Cardiac muscle cell (in vitro differentiated cells and primary cell): ENCODE results near the gene LSMEM2. TPM values are rescaled to one million over a fixed set of nuclear protein-coding genes. Genes with fewer than 3 reads are reported as not detected.
A peak's percentile ranks its signal among the peaks of the same experiment; 100 is the strongest.

Experiments used
- DNase-seq, 2 donors: peaks; one replicate each; pipeline versions ENCODE4 v3.0.0 to v3.0.0-alpha.2; 2010 to 2017; ENCODE audit warnings: low read depth in 1 of 2, low spot score in 1 of 2
- H3K27ac ChIP-seq: fragments of 200-600 bp; sonication (generic); 2 replicates; pipeline ENCODE4 v1.5.1; 2016
- H3K27me3 ChIP-seq: fragments of 200-600 bp; sonication (generic); 2 replicates; pipeline ENCODE4 v1.6.0; 2016; ENCODE audit warnings: control low read depth
- H3K36me3 ChIP-seq: fragments of 200-600 bp; sonication (generic); 2 replicates; pipeline ENCODE4 v1.5.1; 2016; ENCODE audit warnings: control low read depth
- H3K4me1 ChIP-seq: fragments of 200-600 bp; sonication (generic); 2 replicates; pipeline ENCODE4 v1.8.1; 2017; ENCODE audit warnings: low read depth, mild to moderate bottlenecking, mixed run types
- H3K4me3 ChIP-seq: fragments of 200-600 bp; sonication (generic); 2 replicates; pipeline ENCODE4 v1.5.1; 2016; ENCODE audit warnings: mild to moderate bottlenecking
- H3K9me3 ChIP-seq: fragments of 200-600 bp; sonication (generic); 2 replicates; pipeline ENCODE4 v1.5.1; 2017; ENCODE audit warnings: low read depth, mild to moderate bottlenecking, control low read depth
- CTCF ChIP-seq: IDR thresholded peaks from 2 replicates; pipeline ENCODE4 v1.5.1; 2012; ENCODE audit warnings: low read depth, mild to moderate bottlenecking, low read length
- polyA plus RNA-seq: library from polyadenylated mRNA; unstranded; fragments of >200 nt; fragmentation: Nextera tagmentation; extraction: Ambion mirVana; gene quantifications from 2 replicates; pipeline ENCODE4 v1.2.1, GENCODE V29; 2016
- total RNA-seq: library from RNA; depleted of rRNA; stranded (reverse); fragments of >200 nt; gene quantifications from 2 replicates; pipeline ENCODE4 v1.2.3, GENCODE V29; 2016

Gene LSMEM2
- total and polyA plus RNA-seq, 2 experiments from 2014 or later: 18.1 to 29.2 TPM

- peak; percentile 66 to 82 for DNase-seq
- no peaks in the 10 kb centered on the region for H3K36me3 ChIP-seq
- H3K9me3 ChIP-seq: no peaks in the 10 kb centered on the region
- no peak overlapping the region for H3K4me3 ChIP-seq
- TF ChIP-seq CTCF: peak; percentile 76
- H3K27ac ChIP-seq: no peak overlapping the region
- H3K27me3 ChIP-seq: peaks cover 35% of the 10 kb centered on the region
- peaks cover 12% of the 10 kb centered on the region for H3K4me1 ChIP-seq
These were observed 4.3 kb upstream of the LSMEM2 start for GRCh38 chr3:50274371-50275104.

- peaks cover 14% of the 10 kb centered on the region for H3K4me1 ChIP-seq
- peak overlapping the region; percentile 14 for H3K4me3 ChIP-seq
These were observed 3.5 kb upstream of the LSMEM2 start for GRCh38 chr3:50275141-50275995.

GRCh38 chr3:50275996-50276761, 2.7 kb upstream of the LSMEM2 start:
- H3K36me3 ChIP-seq: no peaks in the 10 kb centered on the region
- H3K9me3 ChIP-seq: no peaks in the 10 kb centered on the region
- H3K27me3 ChIP-seq: peaks cover 35% of the 10 kb centered on the region
- DNase-seq: no peak
- TF ChIP-seq CTCF: no peak
- no peak overlapping the region for H3K27ac ChIP-seq
- peaks cover 14% of the 10 kb centered on the region for H3K4me1 ChIP-seq
- H3K4me3 ChIP-seq: no peak overlapping the region

More at GRCh38 chr3:50275141-50275995, 3.5 kb upstream of the LSMEM2 start:
- Histone ChIP-seq H3K9me3 (no peaks in the 10 kb centered on the region), H3K27me3 (peaks cover 35% of the 10 kb centered on the region), H3K36me3 (no peaks in the 10 kb centered on the region), H3K27ac (no peak overlapping the region)
- peak in 1 of 2 donors; percentile 57 for DNase-seq
- no peak for TF ChIP-seq CTCF

- peaks cover 35% of the 10 kb centered on the region for H3K27me3 ChIP-seq
- no peak for TF ChIP-seq CTCF
- DNase-seq: no peak
- H3K27ac ChIP-seq: no peak overlapping the region
- H3K9me3 ChIP-seq: no peaks in the 10 kb centered on the region
- H3K4me1 ChIP-seq: peaks cover 14% of the 10 kb centered on the region
- H3K36me3 ChIP-seq: no peaks in the 10 kb centered on the region
- H3K4me3 ChIP-seq: no peak overlapping the region
These were observed 2.2 kb upstream of the LSMEM2 start for GRCh38 chr3:50276762-50277101.

GRCh38 chr3:50278123-50278879, 586 bp upstream of the LSMEM2 start:
- no peak for DNase-seq
- H3K27me3 ChIP-seq: peaks cover 32% of the 10 kb centered on the region
- no peaks in the 10 kb centered on the region for H3K9me3 ChIP-seq
- no peaks in the 10 kb centered on the region for H3K36me3 ChIP-seq
- H3K27ac ChIP-seq: peak overlapping the region; percentile 76
- H3K4me3 ChIP-seq: no peak overlapping the region
- H3K4me1 ChIP-seq: peaks cover 14% of the 10 kb centered on the region
- TF ChIP-seq CTCF: no peak
